ACHN (cell line): ENCODE results near the gene SCARB1.
A peak's percentile ranks its signal among the peaks of the same experiment; 100 is the strongest.

Experiments
- DNase-seq: peaks from one replicate; pipeline ENCODE4 v3.0.0-alpha.2; 2015
- in situ Hi-C: cut with HindIII; loops from 2 replicates; pipeline ENCODE4 v1.10.0; 2017; ENCODE audit warnings: low sequenced_read_pairs, low pct_ligation_motif_present, low pct_unique_long_range_greater_than_20kb

The SCARB1 gene

DNA sequence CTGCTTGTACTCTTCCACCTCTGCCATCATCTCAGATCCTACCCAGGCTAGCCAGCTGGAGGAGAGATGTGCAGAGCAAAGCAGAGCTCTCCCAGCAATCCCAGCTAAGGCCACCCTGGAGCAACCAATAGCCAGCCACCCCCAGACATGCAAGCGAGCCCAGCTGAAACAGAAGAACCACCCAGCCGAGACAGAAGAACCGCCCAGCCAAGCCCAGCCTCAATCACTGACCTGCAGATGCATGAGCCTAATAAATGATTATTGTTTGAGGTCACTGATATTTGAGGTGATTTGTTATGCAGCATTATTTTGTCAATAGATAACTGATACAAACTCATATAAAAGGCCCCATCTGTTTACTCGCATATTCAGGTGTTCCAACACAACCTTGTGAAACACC lies 106.3 kb downstream of the SCARB1 start:
- DNase-seq, result no peak
- in situ Hi-C loops, result no loop called here

DNA sequence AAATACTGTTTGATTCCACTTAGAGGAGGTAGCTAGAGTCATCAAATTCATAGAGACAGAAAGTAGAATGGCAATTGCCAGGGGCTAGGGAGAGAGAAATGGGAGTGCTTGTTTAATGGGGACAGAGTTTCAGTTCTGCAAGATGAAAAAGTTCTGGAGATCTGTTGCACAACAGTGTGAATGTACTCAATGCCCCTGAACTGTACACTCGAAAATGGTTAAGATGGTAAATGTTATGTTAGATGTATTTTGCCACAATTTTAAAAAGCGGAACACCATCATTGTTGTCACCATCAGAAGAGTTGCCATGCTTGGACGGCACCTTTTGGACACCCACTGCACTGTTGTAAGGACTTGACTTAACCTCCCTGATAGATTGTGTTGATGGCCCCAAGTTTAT lies 106.9 kb downstream of the SCARB1 start:
- DNase-seq, result no peak
- in situ Hi-C loops, result no loop called here

DNA sequence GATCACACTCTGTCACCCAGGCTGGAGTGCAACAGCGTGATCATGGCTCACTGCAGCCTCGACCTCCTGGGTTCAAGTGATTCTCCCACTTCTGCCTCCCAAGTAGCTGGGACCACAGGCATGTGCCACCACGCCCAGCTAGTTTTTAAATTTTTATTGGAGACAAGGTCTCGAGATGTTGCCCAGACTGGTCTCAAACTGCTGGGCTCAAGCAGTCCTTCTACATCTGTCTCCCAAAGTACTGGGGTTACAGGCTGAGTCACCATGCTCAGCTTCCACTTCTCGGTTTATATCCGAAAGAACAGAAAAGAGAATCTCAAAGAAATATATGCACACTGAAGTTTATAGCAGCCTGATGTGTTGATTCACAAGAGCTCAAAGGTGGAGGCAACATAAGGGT lies 107.5 kb downstream of the SCARB1 start:
- in situ Hi-C loops, result no loop called here
- DNase-seq, result no peak

DNA sequence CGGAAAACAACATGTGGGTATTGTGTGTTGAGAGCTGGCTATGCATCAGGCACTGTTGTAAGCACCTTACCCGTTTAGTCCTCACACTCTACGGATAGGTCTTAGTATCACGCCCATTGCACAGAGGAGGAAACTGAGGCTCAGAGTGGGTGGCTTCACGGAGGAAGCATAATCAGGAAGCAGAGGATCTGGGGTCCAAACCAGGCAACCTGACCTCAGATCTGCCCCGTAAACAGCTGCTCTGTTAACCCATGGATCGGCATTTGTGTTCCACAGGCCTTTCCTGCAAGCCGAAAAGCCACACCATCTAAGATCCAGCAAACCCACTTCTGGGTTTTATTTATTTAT lies 107.9 kb downstream of the SCARB1 start:
- no peak for DNase-seq
- in situ Hi-C loops, result no loop called here

DNA sequence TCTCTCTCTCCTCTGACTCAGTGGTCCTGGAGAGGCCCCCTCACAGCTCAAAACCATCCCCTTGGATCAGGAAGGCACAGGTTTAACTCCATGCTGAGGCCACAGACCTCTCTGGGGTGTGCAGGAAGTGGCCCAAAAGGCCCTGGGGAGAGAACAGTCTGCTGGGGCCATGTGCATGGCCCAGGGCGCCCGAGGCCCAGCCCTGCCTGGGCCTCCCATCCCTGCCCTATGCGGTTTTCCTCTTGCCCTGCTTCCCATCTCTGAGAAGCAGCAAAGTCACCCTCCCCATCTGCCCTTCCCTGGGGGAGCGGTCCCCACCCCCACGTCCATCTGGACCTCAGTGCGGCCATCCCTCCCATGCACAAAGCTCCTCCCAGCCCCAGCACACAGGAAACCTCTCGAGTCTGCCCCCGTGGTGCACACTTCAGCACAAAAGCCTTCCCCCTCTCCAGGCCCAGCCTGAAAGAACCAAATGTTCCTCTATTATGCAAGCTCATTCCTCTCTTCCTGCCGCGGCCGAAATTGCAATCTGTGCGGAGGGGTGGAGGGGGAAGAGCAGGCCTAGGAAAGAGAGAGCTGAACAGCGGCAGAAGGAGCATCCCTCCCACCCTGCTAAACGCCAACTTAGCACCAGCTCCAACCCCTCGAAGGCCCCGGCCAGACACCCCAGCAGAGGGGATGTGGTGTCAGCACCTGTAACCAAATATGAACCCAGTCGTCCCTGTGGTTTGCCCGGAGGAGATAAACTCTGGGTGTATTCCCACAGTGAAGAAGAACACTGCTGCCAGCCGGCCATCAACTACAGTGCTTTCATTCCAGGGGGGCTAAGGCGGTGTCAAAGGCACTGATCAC lies 108.5 kb downstream of the SCARB1 start:
- DNase-seq, result no peak
- in situ Hi-C loops, result no loop called here

DNA sequence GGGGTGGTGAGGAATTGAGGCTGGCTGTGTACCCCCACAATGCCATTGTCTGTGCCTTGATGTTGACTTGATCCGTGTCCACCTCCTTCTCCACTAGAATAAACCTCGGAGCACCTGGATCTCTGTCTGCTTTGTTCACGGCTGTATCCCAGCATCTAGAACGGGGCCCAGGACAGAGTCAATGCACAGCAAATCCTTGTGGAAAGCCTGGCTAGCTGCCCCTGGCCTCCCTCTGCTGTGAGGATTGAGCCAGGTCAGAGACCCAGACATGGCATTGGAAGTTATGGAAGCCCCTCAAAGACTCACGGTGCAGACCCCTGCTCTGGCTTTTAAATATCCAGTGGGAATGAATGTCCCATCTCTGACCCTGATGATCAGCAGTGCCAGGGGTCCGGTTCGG lies 109.2 kb downstream of the SCARB1 start:
- DNase-seq, result no peak
- in situ Hi-C loops, result no loop called here

DNA sequence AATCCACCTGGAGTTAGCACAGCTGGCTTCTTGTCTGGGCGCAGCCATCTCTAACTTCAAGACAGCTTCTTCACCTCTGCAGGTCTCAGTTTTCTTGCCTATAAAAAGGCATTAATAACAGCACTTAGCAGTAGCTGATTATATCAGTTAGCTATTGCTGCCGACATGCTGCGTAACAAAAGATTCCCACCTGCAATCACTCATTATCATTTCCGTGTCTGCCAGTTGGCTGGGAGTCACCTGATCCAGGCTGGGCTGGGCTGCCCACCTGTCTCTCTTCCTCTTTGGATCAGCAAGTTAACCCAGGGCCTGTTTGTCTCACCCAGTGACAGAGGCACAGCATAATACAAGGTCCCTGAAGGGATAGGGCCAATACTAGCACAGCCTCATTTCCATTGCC lies 109.7 kb downstream of the SCARB1 start:
- in situ Hi-C loops, result no loop called here
- no peak for DNase-seq

DNA sequence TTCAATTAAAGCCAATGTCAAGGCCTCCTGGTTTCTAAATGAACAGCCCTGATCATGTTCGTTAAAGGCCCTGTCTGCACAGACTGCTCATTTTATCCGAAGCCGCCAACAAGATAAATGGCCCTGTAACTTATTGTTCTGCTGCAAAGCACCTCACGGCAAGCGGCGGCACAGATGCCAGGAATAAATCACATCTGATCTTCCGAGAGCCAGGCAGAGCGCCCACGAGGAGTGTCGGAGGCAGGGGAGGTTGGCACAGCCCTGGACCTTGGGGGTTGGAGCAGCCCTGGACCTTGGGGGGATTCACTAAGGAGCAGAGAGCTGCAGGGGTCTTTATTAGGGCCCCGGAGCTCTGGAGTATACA lies 110.5 kb downstream of the SCARB1 start:
- DNase-seq, result no peak
- in situ Hi-C loops, result no loop called here

DNA sequence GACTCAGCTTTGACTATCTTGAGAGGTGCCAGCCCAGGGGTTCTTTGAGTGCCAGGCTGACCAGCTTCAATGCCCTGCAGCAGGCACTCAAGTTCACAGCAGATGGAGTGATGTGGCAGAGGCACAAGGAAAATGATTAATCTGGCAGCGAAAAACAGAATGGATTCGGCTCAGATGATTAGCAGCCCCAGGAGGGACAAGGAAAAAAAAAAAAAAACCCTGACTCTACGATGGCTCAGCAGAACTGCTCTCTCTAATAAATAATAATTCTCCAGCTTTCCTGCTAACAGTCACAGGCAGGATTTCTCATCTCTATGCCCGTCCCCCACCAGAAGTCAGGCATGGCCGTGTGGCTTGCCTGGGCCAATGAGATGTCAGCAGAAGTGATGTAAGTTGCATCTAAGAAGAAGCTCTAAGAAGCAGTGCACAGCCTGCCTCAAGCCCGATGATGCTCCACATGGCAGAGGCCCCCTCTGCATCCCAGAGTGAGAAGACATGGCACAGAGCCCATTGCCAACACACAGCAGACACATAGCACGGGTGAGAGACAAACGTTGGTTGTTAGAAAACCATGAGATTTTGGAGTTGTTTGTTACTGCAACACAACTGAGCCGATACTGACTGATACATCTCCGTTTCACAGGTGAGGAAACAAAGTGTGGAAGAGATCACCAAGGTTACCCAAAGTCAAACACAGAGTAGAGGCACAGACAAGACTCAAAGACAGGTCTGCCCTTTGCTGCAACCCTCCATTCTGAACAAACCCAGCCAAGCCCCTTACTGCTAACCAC lies 111.0 kb downstream of the SCARB1 start:
- in situ Hi-C loops, result no loop called here
- DNase-seq, result peak; percentile 97

DNA sequence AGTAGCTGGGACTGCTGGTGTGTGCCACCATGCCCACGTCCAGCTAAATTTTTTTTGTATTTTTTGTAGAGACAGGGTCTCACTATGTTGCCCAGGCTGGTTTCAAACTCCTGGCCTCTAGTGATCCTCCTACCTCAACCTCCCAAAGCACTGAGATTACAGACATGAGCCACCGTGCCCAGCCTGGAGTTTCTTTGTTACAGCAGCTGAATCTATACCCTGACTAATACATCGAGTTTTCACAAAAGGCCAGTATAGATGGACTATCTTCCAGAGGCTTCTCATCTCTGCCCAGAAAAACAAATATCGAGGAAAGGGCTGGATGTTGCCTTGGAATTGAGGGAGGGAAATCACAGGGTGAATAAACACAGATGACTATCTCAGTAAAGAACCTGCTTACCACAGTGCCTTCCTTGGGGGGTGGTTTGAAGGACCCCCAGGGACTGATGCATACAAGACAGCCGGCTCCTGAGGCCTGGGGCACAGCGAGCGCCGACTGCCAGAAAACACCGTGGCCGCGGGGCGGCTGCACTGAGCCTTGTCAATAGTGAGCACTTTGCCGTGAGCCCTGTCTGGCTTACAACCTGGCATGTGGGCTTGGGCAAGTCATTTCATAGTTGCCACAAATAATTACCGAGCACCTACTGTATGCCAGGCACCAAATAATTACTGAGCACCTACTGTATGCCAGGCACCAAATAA lies 111.9 kb downstream of the SCARB1 start:
- in situ Hi-C loops, result no loop called here

DNA sequence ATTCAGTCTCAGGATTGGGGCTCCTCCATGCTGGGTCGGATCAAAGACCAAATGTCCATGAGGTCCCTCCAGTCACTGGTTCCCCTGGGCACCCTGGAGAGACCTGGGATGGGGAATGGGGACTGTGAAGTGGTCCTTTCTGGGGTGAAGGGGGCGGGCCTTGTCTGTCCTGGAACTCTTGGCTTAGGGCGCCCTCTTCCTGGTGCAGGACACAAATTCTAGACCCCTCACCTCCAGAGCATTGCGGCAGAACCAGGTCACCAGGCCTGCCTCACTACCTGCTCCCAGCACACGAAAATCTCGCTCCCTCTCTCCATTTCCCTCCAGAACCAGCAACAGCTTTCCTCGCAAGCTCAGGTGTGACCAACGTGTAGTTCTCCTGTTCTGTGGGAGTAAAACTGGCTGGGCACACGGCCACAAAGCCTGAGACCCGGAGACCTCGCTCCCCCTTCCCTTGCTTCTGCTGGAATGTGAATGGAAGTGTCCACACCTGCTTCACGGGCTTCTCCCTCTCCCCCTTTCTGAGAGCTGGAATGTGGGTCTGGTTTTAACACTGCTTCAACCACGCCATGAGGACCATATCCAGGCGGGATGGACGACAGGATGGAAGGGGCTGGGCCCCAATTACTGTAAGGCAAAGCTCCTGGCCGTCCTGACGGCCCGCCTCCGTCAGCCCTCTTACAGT lies 112.7 kb downstream of the SCARB1 start:
- in situ Hi-C loops, result no loop called here
- DNase-seq, result peak; percentile 41

More for the DNA sequence above, 111.9 kb downstream of the SCARB1 start:
- DNase-seq, result no peak

DNA sequence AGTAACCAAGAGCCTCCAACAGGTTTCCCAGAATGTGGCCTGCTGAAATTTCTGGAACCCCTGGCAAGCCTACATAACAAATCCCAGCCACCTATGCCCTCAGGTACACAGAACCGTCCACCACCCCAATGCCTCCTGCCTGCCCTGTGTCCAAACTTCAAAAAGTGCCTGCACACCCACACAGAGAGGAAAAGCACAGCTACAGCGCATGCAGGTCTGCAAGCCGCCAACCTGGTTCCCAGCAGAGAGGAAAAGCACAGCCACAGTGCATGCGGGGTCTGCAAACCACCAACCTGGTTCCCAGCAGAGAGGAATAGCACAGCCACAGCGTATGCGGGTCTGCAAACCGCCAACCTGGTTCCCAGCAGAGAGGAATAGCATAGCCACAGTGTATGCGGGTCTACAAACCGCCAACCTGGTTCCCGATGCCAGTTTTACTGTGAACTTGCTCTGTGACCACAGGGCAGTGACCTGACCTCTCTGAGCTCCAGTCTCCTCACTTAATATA lies 113.5 kb downstream of the SCARB1 start:
- DNase-seq, result no peak
- in situ Hi-C loops, result no loop called here

DNA sequence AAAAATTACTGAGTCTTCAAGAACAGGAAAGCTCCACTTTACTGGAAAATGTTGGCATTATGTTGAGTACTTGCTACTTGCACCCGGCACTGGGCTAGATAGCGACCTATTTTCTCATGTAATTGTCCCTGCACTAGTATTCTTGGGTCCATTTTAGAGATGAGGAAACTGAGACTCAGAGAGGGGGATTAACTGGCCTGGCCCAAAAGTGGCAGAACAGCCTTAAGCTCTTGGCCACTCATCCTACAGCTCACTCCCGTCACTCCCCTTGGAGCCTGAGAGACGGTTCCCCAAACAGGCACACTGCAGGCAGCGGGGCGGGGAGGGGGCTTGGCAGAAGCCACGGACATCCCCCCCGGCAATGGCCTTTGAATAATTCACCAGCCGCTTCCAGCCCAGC lies 113.9 kb downstream of the SCARB1 start:
- in situ Hi-C loops, result no loop called here
- DNase-seq, result no peak

DNA sequence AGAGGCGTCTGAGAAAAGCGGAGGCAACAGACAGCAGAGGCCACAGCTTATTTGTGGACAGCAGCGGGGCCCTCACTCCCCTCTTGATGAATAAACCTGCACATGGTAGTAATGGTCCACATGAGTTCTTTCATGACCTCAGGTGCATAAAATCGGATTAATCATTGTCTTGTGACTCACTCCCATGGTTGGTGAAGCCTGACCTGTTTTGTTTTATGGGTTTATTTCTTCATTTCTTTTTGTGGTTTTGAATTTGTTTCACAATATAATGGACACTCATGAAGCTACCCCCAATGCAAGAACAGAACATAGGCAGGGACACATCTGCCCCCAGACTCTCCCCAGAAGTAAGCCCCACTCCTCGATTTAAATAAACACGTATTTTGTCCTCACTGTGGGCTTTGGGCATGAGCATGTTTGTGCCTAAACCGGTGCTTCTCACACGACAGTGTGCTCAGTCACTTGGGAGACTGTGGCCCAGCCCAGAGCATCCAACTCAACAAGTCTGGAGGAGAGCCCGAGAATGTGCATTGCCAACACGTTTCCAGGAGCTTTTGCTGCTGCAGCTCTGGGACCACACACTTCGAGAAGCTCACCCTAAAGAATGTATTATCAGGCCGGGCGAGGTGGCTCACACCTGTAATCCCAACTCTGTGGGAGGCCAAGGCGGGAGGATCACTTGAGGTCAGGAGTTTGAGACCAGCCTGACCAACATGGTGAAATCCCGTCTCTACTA lies 116.1 kb downstream of the SCARB1 start:
- peak; percentile 99 for DNase-seq
- in situ Hi-C loops, result no loop called here

DNA sequence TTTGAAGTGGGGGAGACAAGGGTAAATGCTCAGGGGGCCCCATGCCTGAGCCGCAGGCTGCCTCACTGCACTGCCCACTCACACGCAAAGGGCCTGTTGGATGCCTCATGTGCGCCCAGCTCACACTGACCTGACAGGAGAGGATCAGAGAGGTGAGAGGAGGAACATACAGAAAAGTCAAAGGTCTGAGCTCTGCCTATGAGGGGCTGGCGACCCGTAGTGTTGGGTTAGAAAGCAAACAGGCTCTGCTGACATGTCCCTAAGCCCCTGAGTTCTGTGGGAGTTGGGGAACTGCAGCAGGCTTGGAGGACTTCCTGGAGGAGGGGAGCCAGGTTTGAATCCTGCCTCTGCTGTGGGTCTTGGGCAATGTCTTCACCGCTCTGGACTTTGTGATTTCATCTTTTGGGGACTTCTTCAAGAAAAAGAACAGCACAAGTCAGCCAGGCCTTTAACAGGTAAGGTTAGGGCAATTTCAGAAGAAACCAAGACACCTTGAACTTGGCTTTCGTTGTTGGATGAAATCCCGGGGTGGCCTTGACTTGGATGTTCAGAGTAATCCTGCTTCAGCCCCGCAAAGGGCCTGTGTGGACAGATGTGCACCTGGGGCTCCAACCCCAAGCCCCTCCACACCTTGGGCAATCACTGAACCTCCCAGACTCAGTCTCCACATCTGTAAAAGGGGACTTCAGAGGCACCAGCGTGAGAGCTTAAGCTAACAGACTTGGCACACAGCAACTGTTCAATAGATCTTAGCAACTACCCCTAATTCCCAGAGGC lies 116.8 kb downstream of the SCARB1 start:
- in situ Hi-C loops, result no loop called here

DNA sequence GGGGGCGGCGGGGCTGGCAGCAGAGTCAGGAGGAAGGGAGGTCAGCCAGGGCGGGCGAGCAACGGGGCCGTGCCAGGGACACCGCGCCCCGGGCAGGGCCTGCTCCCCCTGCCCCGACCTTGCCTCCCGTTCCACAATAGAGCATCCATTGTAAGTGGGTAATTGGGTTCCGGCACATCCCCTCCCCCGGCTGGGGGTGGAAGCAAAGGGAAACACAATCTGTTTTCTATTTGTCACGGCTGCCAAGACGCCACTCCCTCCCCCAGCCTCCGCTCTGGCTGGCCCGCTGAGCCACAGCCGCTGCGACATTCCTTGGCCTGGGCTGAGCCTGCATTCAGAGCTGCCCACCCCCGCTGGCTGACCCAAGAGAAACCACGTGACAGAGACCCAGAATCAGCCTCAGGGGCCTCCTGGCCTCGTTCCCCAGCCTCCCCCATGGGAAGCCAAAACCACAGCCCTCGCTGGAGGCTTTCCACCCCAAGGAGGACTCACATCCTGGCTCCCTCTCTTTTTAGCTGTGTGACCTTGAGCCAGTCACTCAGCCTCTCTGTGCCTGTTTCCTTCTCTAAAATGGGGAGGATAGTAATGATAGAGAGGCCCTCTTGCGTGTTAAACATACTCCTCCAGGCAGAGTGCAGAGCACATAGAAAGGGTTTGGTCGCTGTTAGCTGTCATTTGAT lies 117.6 kb downstream of the SCARB1 start:
- in situ Hi-C loops, result no loop called here
- DNase-seq, result peak; percentile 93

More for the DNA sequence above, 116.8 kb downstream of the SCARB1 start:
- DNase-seq, result no peak

DNA sequence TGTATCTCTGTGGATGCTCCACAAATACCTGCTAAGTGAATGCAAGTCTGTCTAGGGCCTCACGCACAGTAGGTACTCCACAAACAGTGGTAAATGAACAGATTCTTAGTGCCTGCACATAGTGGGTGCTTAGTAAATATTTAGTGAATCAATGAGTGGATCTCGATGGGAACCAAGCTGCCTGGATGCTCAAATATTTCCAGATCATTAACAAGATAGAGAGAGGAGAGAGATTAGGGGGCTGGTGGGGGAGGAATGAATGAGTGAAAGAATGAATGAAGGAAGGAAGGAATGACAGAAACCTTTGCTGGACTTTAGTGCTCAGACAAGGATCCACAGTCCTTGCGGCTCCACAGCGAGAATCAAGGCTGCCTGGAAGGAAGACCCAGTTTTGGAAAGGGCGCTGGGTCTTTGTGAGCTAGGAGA lies 118.2 kb downstream of the SCARB1 start:
- DNase-seq, result peak; percentile 39
- in situ Hi-C loops, result no loop called here
